Neutrophil (primary cell): ENCODE data around the gene MMP19.
A peak's percentile ranks its signal among the peaks of the same experiment; 100 is the strongest.

Source experiments
- H3K27ac ChIP-seq: fragments of 200-600 bp; sonication (generic); 2 replicates; pipeline ENCODE4 v1.5.1; 2016; ENCODE audit warnings: mild to moderate bottlenecking, moderate library complexity
- H3K27me3 ChIP-seq: fragments of 200-600 bp; sonication (generic); 2 replicates; pipeline ENCODE4 v1.6.0; 2016; ENCODE audit warnings: mild to moderate bottlenecking
- H3K36me3 ChIP-seq: fragments of 200-600 bp; sonication (generic); 2 replicates; pipeline ENCODE4 v1.5.1; 2017
- H3K4me1 ChIP-seq, 2 experiments: fragments of 200-600 bp in 1 of 2; sonication (generic) in 1 of 2; 1 replicate in 1 of 2; 2 replicates in 1 of 2; pipeline versions ENCODE4 v1.5.1 to v1.6.1; 2013 to 2016; ENCODE audit warnings: low read depth in 1 of 2, low read length in 1 of 2, mild to moderate bottlenecking in 1 of 2, moderate library complexity in 1 of 2; ENCODE audit not compliant: control insufficient read depth in 1 of 2, insufficient read depth in 1 of 2
- H3K4me3 ChIP-seq, 2 experiments: fragments of 200-600 bp in 1 of 2; sonication (generic) in 1 of 2; 1 replicate in 1 of 2; 2 replicates in 1 of 2; pipeline ENCODE4 v1.5.1; 2013 to 2016; ENCODE audit warnings: low read depth in 1 of 2, low read length in 1 of 2, mild to moderate bottlenecking in 1 of 2, moderate library complexity in 1 of 2
- H3K9me3 ChIP-seq: fragments of 200-600 bp; sonication (generic); 2 replicates; pipeline ENCODE4 v1.5.1; 2016
- TF ChIP-seq, protein P1 (sequence below): fragments of 200-600 bp; sonication (generic); IDR thresholded peaks from 2 replicates; pipeline ENCODE4 v1.5.1; 2016; ENCODE audit warnings: antibody characterized with exemption

MMP19 gene

DNA sequence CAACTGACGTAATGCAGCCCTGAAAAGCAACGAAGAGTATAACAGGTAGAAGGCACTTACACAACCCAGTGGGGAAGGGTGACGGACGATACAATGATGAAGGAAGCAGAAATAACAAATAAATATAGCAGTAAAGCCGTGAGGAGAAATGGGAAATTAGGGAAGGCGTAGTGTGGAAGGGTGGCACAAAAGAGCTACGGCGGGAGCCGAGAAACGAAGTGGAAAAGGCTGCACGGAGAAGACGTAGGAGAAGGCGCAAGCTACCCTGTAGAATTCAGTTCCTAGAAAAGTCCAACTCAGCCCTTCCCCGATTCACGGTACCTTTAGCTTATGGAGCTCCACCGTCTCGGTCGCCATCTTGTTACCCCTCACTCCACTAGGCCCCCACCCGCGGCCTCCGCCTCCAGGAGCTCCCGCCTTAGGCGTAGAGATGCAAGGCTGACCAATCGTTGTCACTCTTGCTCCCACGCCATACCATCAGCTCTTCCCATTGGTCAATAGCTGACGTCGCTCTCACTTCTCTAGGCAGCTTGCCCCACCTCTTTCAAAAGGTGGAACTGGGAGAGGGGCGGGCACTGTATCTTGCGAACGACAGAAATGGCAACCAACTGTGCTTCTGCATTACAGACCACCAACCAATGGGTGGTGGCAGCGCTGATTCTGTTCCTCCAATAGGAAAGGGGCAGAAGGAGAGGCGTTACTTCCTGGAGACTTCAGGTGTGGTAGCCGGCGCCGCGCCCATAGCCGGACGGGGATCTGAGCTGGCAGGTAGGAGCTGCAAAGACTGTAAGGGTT, 25.2 kb downstream of the MMP19 start, which contains the start of the genes ORMDL2 and SARNP:
ORMDL2 (plus strand) TSS at position 697 of the 795 bp plus-strand sequence. CDS start 959 bp downstream, outside the sequence.
SARNP (minus strand) TSS at position 380 of the 795 bp plus-strand sequence; CDS start at position 357, 23 bp downstream.
- Histone ChIP-seq H3K36me3 (peaks cover 48% of the 10 kb centered on the region), H3K4me3 (peak within 1 kb of the TSS; percentile 78 to 86), H3K27me3 (no peaks in the 10 kb centered on the region), H3K4me1 (peaks cover 23 to 28% of the 10 kb centered on the region in 2 experiments), H3K27ac (peak within 1 kb of the TSS; percentile 85), H3K9me3 (no peaks in the 10 kb centered on the region)
- TF ChIP-seq, protein P1, sequence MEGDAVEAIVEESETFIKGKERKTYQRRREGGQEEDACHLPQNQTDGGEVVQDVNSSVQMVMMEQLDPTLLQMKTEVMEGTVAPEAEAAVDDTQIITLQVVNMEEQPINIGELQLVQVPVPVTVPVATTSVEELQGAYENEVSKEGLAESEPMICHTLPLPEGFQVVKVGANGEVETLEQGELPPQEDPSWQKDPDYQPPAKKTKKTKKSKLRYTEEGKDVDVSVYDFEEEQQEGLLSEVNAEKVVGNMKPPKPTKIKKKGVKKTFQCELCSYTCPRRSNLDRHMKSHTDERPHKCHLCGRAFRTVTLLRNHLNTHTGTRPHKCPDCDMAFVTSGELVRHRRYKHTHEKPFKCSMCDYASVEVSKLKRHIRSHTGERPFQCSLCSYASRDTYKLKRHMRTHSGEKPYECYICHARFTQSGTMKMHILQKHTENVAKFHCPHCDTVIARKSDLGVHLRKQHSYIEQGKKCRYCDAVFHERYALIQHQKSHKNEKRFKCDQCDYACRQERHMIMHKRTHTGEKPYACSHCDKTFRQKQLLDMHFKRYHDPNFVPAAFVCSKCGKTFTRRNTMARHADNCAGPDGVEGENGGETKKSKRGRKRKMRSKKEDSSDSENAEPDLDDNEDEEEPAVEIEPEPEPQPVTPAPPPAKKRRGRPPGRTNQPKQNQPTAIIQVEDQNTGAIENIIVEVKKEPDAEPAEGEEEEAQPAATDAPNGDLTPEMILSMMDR, result peak; percentile 11

DNA sequence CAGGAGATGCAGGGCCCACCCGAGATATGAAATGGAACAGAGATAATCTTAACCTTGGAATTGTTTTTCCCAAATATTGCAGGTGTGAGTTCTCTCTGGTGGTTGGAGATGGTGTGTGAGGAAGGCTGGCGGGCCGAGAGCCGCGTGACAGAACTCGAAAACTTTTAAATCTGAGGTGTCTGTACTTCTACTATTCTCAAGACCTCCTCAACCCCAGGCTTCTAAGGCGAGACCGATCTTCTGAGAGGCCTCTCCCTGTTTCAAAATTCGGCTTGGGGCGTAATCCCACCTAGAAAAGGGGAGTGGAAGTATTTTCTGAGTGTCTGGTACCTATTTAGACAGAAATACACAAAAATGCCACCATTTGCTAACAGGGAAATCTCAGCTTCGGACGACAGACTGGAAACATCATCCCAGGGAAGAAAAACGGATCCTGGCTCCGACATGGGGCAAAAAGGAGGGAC, 25.8 kb downstream of the MMP19 start:
- H3K27ac ChIP-seq, result peak overlapping the region; percentile 85
- H3K4me1 ChIP-seq, result peaks cover 23 to 28% of the 10 kb centered on the region in 2 experiments
- no peaks in the 10 kb centered on the region for H3K27me3 ChIP-seq
- H3K4me3 ChIP-seq, result peak overlapping the region; percentile 78 to 86
- peaks cover 42% of the 10 kb centered on the region for H3K36me3 ChIP-seq
- no peaks in the 10 kb centered on the region for H3K9me3 ChIP-seq
- TF ChIP-seq, protein P1, result no peak

DNA sequence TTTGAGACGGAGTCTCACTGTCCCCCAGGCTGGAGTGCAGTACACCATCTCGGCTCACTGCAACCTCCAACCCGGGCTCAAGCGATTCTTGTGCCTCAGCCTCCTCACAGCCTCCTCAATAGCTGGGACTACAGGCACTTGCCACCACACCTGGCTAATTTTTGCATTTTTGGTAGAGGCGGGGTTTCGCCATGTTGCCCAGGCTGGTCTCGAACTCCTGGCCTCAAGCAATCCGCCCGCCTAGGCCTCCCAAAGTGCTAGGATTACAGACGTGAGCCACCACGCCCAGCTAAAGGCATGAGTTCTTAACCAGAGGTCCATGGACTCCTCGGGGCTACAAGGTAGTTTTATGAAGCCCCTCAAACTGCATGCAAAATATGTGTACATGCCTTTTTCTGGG, 27.3 kb downstream of the MMP19 start:
- TF ChIP-seq, protein P1, result no peak
- Histone ChIP-seq H3K36me3 (peaks cover 27% of the 10 kb centered on the region), H3K4me3 (no peak overlapping the region), H3K27ac (no peak overlapping the region), H3K9me3 (no peaks in the 10 kb centered on the region), H3K4me1 (peaks cover 23 to 28% of the 10 kb centered on the region in 2 experiments), H3K27me3 (no peaks in the 10 kb centered on the region)

DNA sequence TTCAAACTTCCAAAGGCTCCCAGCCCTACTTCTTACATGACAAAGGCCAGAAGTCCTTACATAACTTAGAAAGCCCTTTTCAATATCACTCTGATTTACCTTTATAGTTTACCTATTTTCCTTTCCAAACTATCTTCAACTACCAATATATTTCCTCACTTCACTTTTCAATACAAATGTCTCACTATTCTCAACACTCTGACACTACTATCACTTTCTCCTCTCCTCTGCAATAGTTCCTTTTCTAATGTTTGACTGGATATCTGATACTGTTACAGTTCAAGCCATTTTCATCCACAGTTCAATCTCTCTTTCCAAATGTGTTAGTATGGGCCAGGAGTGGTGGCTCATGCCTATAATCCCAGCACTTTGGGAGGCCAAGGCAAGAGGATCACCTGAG, 28.5 kb downstream of the MMP19 start:
- H3K4me3 ChIP-seq, result no peak overlapping the region
- H3K27ac ChIP-seq, result no peak overlapping the region
- no peaks in the 10 kb centered on the region for H3K27me3 ChIP-seq
- no peaks in the 10 kb centered on the region for H3K9me3 ChIP-seq
- H3K36me3 ChIP-seq, result peaks cover 16% of the 10 kb centered on the region
- TF ChIP-seq, protein P1, result no peak
- H3K4me1 ChIP-seq, result peaks cover 21 to 27% of the 10 kb centered on the region in 2 experiments

DNA sequence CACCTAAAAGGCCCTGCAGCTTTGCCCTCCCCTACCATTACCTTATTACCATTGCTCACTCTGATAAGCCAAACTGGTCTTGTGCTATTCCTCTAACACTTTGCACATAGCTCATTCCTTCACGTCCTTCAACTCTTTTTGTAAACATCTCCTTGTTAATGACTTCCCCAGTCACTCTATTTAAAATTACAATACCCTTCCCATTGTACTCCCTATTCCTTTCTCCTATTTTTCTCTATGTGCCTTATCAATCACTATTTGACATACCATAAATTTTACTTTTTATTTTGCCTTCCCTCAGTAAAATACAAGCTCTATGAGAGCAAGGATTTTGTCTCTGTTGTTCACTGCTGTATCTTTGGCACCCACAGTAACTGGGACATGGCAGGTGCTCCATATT, 30.6 kb downstream of the MMP19 start:
- Histone ChIP-seq H3K4me3 (no peak overlapping the region), H3K4me1 (peaks cover 10 to 15% of the 10 kb centered on the region in 2 experiments), H3K27me3 (no peaks in the 10 kb centered on the region), H3K36me3 (peaks cover 27% of the 10 kb centered on the region), H3K27ac (no peak overlapping the region), H3K9me3 (no peaks in the 10 kb centered on the region)
- TF ChIP-seq, protein P1, result no peak
